DND-41 (cell line): ENCODE results near the gene LAMC3.

ENCODE experiments used
- ATAC-seq: fragments of 200-7000 bp; cut with Tn5 transposase; 3 replicates; pipeline ENCODE4 v1.9.1; 2021; ENCODE audit warnings: low read depth; ENCODE audit not compliant: insufficient read depth
- DNase-seq: peaks from one replicate; pipeline ENCODE4 v3.0.0-alpha.2; 2020
- H2AFZ ChIP-seq: 2 replicates; pipeline ENCODE4 v1.6.0; 2012; ENCODE audit warnings: low read depth, low read length
- H3K27ac ChIP-seq: 2 replicates; pipeline ENCODE4 v1.5.1; 2012; ENCODE audit warnings: low read length, inconsistent platforms
- H3K27me3 ChIP-seq: fragments of 200-600 bp; sonication (generic); 2 replicates; pipeline ENCODE4 v1.6.0; 2012; ENCODE audit warnings: low read length, mild to moderate bottlenecking, inconsistent platforms; ENCODE audit not compliant: insufficient read depth, poor library complexity
- H3K36me3 ChIP-seq: 2 replicates; pipeline ENCODE4 v1.5.1; 2012; ENCODE audit warnings: low read length, inconsistent platforms; ENCODE audit not compliant: insufficient read depth
- H3K4me1 ChIP-seq: 2 replicates; pipeline ENCODE4 v1.5.1; 2012; ENCODE audit warnings: mild to moderate bottlenecking, low read length; ENCODE audit not compliant: insufficient read depth
- H3K4me2 ChIP-seq: 2 replicates; pipeline ENCODE4 v1.6.0; 2012; ENCODE audit warnings: mild to moderate bottlenecking, moderate library complexity, low read length, inconsistent platforms; ENCODE audit not compliant: insufficient read depth
- H3K4me3 ChIP-seq, 2 experiments: fragments of 200-600 bp in 1 of 2; shearing (Covaris generic) in 1 of 2; 2 replicates each; pipeline ENCODE4 v1.5.1; 2012 to 2016; ENCODE audit warnings: inconsistent platforms in 2 of 2, low read length in 2 of 2, mild to moderate bottlenecking in 2 of 2, low read depth in 1 of 2, moderate library complexity in 1 of 2
- H3K79me2 ChIP-seq: 2 replicates; pipeline ENCODE4 v1.6.0; 2012; ENCODE audit warnings: low read length, inconsistent platforms; ENCODE audit not compliant: insufficient read depth
- H3K9ac ChIP-seq: 2 replicates; pipeline ENCODE4 v1.6.0; 2012; ENCODE audit warnings: low read depth, mild to moderate bottlenecking, inconsistent platforms, low read length, moderate library complexity
- H3K9me3 ChIP-seq: 2 replicates; pipeline ENCODE4 v1.5.1; 2012; ENCODE audit warnings: low read length, moderate library complexity, mild to moderate bottlenecking, inconsistent platforms; ENCODE audit not compliant: insufficient read depth, severe bottlenecking
- H4K20me1 ChIP-seq: 2 replicates; pipeline ENCODE4 v1.6.0; 2012; ENCODE audit warnings: low read length; ENCODE audit not compliant: insufficient read depth
- EZH2 ChIP-seq: IDR thresholded peaks from 3 replicates; pipeline ENCODE4 v1.6.1; 2012; ENCODE audit warnings: borderline replicate concordance, low read depth, mild to moderate bottlenecking, moderate library complexity, low read length, inconsistent platforms; ENCODE audit not compliant: severe bottlenecking
- TF ChIP-seq, protein P1 (sequence below): IDR thresholded peaks from 2 replicates; pipeline ENCODE4 v1.5.1; 2012; ENCODE audit warnings: borderline replicate concordance, low read length, moderate library complexity, mild to moderate bottlenecking; ENCODE audit not compliant: poor library complexity, severe bottlenecking; ENCODE audit errors: extremely low read depth

LAMC3 gene

DNA sequence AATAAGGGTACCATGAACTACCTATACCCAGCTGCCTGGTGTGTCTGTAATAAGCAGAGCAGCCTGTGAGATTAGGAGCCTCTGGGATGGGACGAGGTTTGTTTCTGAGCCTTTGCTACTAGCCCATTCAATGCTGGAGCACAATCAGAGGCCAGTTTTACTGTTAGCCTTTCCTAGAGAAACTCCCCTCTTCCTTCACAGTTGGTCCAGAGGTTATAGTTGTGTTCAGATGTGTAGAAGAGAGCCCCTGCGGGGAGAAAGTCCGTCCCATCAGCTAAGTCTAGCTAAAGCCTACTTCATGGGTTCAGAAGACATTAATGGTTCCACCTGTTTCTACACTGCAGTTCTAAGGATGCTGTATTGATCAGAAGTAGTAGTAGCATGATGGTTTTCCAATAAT, 133.2 kb downstream of the LAMC3 start:
- Histone ChIP-seq H3K36me3 (peaks cover 84% of the 10 kb centered on the region), H3K4me2 (no peak overlapping the region), H3K79me2 (no peaks in the 10 kb centered on the region), H3K9me3 (no peaks in the 10 kb centered on the region), H3K27me3 (no peaks in the 10 kb centered on the region), H3K4me3 (no peak overlapping the region), H2AFZ (no peak overlapping the region), H3K4me1 (no peaks in the 10 kb centered on the region), H4K20me1 (no peaks in the 10 kb centered on the region), H3K27ac (no peak overlapping the region), H3K9ac (no peak overlapping the region)
- TF ChIP-seq EZH2: no peak
- TF ChIP-seq, protein P1, sequence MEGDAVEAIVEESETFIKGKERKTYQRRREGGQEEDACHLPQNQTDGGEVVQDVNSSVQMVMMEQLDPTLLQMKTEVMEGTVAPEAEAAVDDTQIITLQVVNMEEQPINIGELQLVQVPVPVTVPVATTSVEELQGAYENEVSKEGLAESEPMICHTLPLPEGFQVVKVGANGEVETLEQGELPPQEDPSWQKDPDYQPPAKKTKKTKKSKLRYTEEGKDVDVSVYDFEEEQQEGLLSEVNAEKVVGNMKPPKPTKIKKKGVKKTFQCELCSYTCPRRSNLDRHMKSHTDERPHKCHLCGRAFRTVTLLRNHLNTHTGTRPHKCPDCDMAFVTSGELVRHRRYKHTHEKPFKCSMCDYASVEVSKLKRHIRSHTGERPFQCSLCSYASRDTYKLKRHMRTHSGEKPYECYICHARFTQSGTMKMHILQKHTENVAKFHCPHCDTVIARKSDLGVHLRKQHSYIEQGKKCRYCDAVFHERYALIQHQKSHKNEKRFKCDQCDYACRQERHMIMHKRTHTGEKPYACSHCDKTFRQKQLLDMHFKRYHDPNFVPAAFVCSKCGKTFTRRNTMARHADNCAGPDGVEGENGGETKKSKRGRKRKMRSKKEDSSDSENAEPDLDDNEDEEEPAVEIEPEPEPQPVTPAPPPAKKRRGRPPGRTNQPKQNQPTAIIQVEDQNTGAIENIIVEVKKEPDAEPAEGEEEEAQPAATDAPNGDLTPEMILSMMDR: no peak
- DNase-seq (no peak), ATAC-seq (no peak)
